COLO668 (cell line): ENCODE data around the gene C22orf42.
"Not testable (repeated sequence)": the region's sequence is repeated elsewhere in the genome, so short reads cannot be mapped to it uniquely, and the experiment has no call there.

Experiments
- DNase-seq: peaks from one replicate; lab custom pipeline; 2025; ENCODE audit not compliant: unreplicated experiment; lab: John Stamatoyannopoulos, UW

The C22orf42 gene

DNA sequence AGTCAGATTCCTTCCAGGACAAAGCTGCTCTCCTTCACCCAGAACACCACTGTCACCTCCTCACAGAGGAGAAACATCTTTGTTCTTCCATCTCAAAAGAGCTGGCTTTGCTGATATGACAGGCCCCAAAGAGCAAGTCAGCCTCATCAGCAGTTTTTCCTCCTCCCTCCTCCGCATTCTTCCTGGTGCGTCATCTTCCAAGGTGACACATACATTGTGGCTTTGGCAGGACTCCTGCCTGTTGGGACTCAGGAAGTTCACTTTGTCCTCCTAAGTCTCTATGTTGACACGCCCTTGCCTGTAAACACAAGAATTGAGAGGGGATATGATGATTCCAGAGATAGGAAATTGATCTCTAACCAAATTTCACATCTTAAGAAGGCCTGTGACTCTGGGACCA is 23.1 kb downstream of the C22orf42 start:
- not testable (repeated sequence) for DNase-seq

DNA sequence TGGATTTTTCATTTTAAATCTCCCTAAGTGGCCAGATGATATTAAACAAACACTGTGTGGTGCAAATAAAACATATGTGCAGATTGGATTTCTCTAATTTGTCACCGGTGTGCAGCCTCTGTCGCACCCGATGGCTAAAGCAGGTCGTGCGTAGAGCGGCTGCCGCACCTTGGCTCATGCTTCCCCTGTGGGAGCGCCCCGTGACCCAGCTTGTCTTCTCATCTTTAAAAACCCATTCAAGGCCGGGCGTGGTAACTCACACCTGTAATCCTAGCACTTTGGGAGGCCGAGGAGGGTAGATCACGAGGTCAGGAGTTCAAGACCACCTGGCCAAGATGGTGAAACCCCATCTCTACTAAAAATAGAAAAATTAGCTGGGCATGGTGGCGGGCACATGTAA is 24.3 kb downstream of the C22orf42 start:
- not testable (repeated sequence) for DNase-seq

DNA sequence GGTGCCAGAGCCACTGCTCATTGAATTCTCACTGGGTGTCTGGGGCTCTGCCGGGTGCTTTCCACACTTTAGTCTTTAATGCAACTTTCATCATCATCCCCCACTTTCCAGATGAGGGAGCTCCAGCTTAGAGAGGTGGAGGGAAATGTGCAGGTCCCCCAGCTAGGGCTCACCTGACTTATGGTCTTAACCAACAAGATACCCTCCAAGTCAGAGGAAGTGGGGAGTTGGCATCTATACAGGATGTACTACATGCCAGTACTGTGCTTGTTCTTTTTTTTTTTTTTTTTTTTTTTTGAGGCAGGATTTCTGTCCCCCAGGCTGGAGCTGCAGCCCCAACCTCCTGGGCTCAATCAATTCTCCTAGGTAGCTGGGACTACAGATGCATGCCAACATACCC is 26.3 kb downstream of the C22orf42 start:
- DNase-seq: no peak

DNA sequence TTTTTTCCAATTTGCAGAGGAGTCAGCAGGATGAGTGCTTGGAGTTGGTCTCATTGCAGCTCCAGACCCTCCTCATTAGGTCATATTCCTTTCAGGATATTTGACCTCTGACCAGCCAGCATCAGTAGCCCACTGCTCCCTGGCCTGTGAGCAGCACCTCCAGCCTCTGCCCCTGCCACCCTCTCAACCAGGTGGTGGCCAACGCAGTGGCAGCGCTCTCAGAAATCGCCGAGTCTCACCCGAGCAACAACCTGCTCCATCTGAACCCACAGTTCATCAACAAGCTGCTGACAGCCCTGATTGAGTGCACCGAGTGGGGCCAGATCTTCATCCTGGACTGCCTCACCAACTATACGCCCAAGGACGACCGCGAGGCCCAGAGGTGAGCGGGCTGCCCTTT is 27.0 kb downstream of the C22orf42 start:
- no peak for DNase-seq

DNA sequence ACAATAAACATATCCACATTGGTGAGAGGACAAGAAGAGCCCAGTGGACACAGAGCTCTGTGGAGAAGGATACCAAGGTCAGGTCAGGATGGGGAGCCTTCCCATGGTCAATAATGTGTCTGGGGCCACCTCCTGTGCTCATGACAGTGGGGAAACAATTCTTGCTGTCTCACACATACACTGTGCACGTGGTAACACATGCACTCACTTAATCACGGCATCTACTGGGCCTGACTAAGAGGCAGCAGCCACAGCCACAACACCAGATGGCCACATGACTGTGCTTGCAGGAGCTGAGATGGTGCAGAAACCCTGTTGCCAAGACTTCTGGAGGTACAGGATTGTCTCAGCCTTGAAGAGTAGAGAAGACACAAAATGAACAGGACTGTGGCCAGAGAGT is 28.6 kb downstream of the C22orf42 start:
- DNase-seq: no peak

DNA sequence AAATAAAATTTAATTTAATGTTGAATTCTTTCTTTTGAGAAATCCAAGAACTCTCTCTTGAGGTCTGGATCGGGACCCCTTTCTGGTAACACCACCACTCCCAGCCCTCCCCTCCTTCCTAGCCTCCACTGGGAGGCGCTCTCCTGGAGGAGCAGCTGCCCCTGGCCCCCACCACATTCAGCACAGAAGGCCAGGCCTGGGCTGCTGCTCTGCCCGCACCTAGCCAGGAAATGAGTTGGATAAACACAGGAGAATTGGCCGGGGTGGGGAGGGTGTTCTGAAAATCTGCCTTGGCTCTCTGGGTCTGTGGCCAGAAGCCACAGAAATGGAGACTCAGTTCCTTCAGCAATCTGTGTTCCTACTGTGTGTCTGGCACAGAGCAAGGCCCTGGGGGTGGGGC is 31.2 kb downstream of the C22orf42 start:
- DNase-seq: no peak

DNA sequence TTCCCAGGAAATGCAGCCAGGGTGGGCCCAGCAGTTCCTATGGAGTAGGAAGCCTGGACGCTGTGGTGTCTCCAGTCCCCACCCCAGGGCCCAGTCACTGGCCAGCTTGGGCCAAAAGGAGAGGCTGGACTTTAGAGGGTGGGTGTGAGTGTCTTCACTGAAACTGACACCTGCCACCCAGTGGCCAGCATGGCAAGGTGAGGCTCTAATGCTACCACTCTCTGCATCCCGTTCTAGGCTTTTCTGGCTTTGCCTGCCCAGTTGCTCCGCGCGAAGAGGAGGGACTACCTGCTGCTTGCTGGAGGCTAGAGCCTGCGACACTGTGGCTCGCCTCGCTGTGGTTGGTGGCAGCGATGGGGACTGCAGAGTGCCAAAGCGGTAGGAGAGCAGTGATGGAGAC is 35.4 kb downstream of the C22orf42 start:
- DNase-seq: no peak

DNA sequence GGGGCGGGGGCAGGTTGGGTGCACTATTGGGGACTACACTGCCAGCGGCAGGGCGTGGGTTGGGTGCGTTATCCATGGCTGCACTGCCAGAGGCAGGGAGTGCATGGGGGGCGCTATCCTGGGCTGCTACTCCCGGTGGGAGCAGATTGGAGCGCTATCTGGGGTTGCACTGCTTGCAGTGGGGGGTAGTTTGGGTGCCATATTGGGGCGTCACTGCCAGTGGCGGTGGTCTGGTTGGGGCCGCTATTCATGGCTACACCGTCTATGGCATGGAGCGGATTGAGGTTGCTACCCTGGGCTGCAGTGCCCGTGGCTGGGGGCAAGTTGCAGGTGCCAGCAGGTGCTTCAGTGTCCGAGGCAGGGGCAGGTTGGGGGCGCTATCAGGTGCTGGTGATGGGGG is 36.2 kb downstream of the C22orf42 start:
- DNase-seq: no peak

DNA sequence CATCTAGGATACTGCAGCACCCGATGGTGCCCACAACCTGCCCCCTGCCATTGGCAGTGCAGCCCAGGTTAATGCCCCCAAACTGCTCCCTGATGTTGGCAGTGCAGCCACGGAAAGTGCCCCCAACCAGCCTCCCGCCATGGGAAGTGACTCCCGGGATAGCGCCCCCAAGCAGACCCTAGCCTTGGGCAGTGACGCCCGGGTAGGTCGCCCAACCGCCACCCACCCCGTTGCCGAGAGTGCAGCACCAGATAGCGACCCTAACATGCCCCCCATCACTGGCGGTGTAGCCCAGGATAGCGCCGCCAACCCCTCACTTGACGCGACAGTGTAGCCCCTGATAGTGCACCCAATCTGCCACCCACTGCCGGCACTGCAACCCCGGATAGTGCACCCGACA is 38.5 kb downstream of the C22orf42 start:
- DNase-seq: no peak

DNA sequence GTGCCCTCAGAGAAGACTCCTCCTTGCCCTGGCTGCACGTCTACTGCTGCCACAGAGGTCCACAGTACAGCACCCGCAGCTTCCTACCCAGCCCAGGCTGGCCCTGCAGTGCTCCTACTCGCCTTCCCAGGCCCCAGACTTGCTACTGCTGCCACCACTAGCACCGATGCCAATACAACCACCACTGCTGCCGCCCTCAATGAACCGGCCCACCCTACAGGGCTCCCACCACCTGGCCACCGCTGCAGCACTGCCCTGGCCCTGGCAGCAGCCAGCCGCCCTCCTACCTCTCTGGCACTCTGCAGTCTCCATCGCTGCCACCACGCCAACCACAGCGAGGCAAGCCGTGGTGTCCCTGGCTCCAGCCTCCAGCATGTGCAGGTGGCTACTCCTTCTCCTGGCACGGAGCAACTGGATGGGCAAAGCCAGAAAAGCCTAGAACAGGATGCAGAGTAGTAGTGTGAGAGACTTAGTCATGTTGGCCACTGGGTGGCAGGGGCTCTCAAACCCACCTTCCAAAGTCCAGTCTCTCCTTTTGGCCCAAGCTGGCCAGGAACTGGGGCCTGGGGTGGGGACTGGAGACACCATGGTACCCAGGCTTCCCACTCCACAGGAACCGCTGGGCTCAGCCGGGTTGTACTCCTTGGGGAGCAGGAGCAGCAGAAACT is 39.4 kb downstream of the C22orf42 start:
- DNase-seq: no peak

DNA sequence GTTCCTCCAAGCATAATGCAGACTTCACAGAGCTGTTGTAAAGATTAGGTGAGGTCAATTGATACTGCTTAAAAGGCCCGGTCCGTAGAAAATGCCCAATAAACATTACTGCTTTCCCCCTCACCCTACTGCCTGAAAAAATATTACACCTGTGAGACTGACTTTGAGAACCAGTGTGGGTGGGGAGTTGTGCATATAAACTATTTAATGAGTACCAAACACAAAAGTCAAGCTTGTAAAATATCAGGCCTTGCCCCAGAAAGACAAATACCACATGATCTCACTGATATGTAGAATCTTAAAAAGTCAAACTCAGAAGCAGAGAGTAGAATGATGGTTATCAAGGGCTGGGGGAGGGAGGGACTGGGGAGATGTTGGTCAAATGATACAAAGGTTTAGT is 46.7 kb downstream of the C22orf42 start:
- no peak for DNase-seq

DNA sequence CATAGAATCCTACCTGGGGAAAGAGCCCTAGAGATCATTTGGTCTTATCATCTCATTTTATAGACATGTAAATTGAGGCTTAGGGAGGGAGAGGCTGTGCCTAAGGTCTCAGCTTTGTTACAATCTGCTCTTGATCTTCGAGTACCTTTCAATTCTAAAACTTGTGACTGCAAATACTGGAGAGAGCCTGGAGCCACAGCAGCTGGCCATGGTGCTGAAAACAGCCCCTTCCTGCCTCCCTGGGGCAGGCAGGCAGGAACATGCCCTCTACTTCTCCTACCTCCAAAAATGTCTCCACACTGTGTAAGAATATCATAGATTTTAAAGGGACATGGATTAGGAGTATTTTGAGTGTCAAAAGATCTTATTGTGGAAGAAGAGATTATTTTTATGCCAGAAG is 52.2 kb downstream of the C22orf42 start:
- DNase-seq: no peak

DNA sequence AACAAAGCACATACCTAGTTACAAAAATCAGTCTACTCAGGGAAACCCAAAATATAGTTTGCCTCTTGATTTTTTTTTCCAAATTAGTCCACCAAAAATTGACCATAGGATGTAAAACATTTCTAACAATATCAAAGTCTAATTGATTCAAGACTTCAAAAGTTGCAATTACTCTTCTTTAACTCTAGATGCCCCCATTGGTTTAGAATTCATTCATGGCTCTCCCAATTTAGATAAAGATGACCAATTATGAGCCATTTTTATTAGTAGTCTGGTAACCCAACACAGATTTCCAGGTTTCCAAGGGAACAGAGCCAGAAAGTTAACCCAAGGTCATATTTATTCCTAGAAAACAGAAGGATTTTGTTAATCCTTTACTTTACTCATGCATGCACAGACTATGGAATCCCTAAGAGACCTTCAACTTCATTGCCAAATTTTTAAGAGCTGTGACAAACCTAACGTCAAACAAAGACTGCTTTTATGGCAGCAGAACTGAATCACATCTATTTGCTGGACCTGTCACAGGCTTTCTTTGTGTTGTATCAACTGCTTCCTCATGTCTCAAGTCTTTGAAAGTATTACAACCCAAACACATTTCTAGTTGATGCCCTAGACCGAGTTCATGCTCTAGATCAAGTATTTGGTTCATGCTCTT is 55.3 kb downstream of the C22orf42 start:
- no peak for DNase-seq

DNA sequence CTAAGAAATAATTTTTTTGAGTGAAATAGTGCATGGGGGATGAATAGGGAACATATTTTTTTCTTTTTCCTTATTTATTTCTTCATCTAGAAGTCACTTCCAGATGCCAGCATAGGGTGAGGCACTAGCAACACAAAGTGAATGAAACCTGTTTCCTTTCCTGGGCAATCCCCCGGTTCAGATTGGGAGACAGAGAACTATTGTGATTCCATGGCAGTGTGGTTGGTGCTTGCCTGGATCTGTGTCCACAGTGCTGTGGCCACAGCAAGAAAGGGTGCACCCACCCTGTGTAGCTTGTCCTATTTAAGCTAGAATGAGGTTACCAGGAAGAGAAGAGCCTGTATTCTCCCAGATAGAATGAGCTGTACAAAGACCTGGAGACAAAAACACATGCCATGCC is 58.4 kb downstream of the C22orf42 start:
- DNase-seq: no peak
